ENCODE results near the gene SCGB1D4. TPM values are rescaled to one million over a fixed set of nuclear protein-coding genes. Genes with fewer than 3 reads are reported as not detected.

SCGB1D4 gene
- total and polyA plus RNA-seq, 10 of the 15 experiments (the other 5 are each of a cell fraction or from before 2014, with no cell fraction given) = not detected

DNA sequence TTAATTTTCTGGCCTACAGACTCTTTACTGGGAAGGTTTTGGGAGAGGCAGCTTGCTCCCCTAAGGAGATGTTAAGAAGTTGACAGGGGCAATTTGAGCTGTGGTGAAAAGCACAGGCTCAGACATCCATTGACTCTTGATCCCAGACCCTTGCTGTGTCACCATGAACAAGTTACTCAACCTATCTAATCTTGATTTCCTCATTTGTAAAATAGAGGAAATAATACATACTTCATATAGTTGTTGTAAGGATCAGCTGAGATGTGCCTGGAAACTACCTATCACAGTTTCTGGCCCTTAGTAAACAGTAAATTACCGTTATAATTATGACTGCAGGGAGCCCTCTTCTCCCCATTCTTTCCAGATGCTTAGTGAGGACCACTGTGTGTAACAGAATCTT, 16.6 kb upstream of the SCGB1D4 start (continued):
- TF ChIP-seq, protein P1, sequence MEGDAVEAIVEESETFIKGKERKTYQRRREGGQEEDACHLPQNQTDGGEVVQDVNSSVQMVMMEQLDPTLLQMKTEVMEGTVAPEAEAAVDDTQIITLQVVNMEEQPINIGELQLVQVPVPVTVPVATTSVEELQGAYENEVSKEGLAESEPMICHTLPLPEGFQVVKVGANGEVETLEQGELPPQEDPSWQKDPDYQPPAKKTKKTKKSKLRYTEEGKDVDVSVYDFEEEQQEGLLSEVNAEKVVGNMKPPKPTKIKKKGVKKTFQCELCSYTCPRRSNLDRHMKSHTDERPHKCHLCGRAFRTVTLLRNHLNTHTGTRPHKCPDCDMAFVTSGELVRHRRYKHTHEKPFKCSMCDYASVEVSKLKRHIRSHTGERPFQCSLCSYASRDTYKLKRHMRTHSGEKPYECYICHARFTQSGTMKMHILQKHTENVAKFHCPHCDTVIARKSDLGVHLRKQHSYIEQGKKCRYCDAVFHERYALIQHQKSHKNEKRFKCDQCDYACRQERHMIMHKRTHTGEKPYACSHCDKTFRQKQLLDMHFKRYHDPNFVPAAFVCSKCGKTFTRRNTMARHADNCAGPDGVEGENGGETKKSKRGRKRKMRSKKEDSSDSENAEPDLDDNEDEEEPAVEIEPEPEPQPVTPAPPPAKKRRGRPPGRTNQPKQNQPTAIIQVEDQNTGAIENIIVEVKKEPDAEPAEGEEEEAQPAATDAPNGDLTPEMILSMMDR (IDR thresholded peaks at IDR 0.05 in 2 of 3, conservative IDR thresholded peaks at IDR 0.05 in 1 of 3; ENCODE audit: control insufficient read depth in 2 of 3, extremely low read depth in 1 of 3, insufficient read depth in 1 of 3, low read depth in 3 of 3, low read length in 3 of 3) = no peak
- TF ChIP-seq ZNF217 (IDR thresholded peaks at IDR 0.05) = no peak
- TF ChIP-seq, protein P2, sequence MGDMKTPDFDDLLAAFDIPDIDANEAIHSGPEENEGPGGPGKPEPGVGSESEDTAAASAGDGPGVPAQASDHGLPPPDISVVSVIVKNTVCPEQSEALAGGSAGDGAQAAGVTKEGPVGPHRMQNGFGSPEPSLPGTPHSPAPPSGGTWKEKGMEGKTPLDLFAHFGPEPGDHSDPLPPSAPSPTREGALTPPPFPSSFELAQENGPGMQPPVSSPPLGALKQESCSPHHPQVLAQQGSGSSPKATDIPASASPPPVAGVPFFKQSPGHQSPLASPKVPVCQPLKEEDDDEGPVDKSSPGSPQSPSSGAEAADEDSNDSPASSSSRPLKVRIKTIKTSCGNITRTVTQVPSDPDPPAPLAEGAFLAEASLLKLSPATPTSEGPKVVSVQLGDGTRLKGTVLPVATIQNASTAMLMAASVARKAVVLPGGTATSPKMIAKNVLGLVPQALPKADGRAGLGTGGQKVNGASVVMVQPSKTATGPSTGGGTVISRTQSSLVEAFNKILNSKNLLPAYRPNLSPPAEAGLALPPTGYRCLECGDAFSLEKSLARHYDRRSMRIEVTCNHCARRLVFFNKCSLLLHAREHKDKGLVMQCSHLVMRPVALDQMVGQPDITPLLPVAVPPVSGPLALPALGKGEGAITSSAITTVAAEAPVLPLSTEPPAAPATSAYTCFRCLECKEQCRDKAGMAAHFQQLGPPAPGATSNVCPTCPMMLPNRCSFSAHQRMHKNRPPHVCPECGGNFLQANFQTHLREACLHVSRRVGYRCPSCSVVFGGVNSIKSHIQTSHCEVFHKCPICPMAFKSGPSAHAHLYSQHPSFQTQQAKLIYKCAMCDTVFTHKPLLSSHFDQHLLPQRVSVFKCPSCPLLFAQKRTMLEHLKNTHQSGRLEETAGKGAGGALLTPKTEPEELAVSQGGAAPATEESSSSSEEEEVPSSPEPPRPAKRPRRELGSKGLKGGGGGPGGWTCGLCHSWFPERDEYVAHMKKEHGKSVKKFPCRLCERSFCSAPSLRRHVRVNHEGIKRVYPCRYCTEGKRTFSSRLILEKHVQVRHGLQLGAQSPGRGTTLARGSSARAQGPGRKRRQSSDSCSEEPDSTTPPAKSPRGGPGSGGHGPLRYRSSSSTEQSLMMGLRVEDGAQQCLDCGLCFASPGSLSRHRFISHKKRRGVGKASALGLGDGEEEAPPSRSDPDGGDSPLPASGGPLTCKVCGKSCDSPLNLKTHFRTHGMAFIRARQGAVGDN (IDR thresholded peaks at IDR 0.05) = no peak
- no peak for TF ChIP-seq ZNF384 (IDR thresholded peaks at IDR 0.05; ENCODE audit: borderline replicate concordance, low read depth, low read length)

DNA sequence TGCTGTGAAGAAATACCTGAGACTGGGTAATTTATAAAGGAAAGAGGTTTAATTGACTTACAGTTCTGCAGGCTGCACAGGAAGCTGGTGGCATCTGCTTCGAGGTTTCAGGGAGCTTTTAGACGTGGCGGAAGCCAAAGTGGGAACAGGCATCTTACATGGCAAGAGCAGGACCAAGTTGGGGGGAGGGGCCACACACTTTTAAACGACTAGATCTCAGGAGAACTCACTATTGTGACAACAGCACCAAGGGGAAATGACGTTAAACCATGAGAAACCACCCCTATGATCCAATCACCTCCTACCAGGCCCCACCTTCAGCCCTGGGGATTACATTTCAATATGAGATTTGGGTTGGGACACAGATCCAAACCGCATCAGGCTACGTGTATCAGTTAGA, 11.1 kb upstream of the SCGB1D4 start:
- WGBS (ENCODE audit: insufficient coverage, insufficient replicate concordance, low lambda C conversion rate, missing lambda C conversion rate) = 40% methylated on average over 7 of the region's 7 CpGs
- ChIA-PET CTCF (interaction anchor here (1.0 to 2.9 kb wide), 9 partner anchors 10 to 162 kb away, joined by 3 to 14 read pairs (median 4); no protein-coding TSS in a partner anchor), RAD21 (ENCODE audit: unreplicated experiment) (interaction anchor here (1.8 kb wide), 1 partner anchor 68 kb away, joined by 11 read pairs; the partner anchor contains the start of gene SCGB1D2), SMC1A (ENCODE audit: uncharacterized antibody, unreplicated experiment) (interaction anchor here (1.2 kb wide), 1 partner anchor 140 kb away, joined by 3 read pairs; no protein-coding TSS in a partner anchor), POLR2A (no interaction called here)
- no peak overlapping the region for H3K27ac ChIP-seq (ENCODE audit: control insufficient read depth, insufficient read depth)
- no TSS peak for BruUV-seq (replicated peaks)
- no peak overlapping the region for H3K9ac ChIP-seq (ENCODE audit: control insufficient read depth, insufficient read depth, low read length)
- H3K27me3 ChIP-seq (replicated peaks in 1 of 2; ENCODE audit: control insufficient read depth in 2 of 2, insufficient read depth in 2 of 2, low read length in 1 of 2) = peaks cover 0 to 2% of the 10 kb centered on the region in 2 experiments; a peak in 3 of 4 replicates
- FAIRE-seq (no peak), ATAC-seq (no peak), DNase-seq (ENCODE audit: low read depth, low spot score) (no peak)
- no peak overlapping the region for H2AFZ ChIP-seq (ENCODE audit: control insufficient read depth, low read depth, low read length)
- H3K4me2 ChIP-seq (ENCODE audit: control insufficient read depth, insufficient read depth) = no peak overlapping the region
- no peak overlapping the region for H3K4me3 ChIP-seq
- no peaks in the 10 kb centered on the region for H3K4me1 ChIP-seq (ENCODE audit: control insufficient read depth, insufficient read depth, low read length)
- no peaks in the 10 kb centered on the region for H3K79me2 ChIP-seq (ENCODE audit: control insufficient read depth, insufficient read depth, low read length)
- no peaks in the 10 kb centered on the region for H3K9me3 ChIP-seq (replicated peaks; ENCODE audit: control insufficient read depth, insufficient read depth, low read length)
- no peaks in the 10 kb centered on the region for H3K36me3 ChIP-seq (ENCODE audit: control insufficient read depth in 2 of 2, insufficient read depth in 2 of 2, low read length in 1 of 2)
- intact Hi-C loops (cut with micrococcal nuclease; ENCODE audit: unreplicated experiment) (loop anchor here (2.0 to 5.0 kb wide), 2 partner anchors 78 to 91 kb away; no protein-coding TSS in a partner anchor), in situ Hi-C loops (cut with MboI) (loop anchor here (5.0 kb wide), 2 partner anchors 93 to 138 kb away; no protein-coding TSS in a partner anchor)
- H4K20me1 ChIP-seq (ENCODE audit: control insufficient read depth, insufficient read depth) = no peaks in the 10 kb centered on the region
- TF ChIP-seq STAT1 (conservative IDR thresholded peaks at IDR 0.05) = no peak
- TF ChIP-seq BMI1 (IDR thresholded peaks at IDR 0.05; ENCODE audit: borderline replicate concordance) = no peak
- no peak for TF ChIP-seq RFX5 (IDR thresholded peaks at IDR 0.05; ENCODE audit: low read depth, low read length)
- TF ChIP-seq, protein P3, sequence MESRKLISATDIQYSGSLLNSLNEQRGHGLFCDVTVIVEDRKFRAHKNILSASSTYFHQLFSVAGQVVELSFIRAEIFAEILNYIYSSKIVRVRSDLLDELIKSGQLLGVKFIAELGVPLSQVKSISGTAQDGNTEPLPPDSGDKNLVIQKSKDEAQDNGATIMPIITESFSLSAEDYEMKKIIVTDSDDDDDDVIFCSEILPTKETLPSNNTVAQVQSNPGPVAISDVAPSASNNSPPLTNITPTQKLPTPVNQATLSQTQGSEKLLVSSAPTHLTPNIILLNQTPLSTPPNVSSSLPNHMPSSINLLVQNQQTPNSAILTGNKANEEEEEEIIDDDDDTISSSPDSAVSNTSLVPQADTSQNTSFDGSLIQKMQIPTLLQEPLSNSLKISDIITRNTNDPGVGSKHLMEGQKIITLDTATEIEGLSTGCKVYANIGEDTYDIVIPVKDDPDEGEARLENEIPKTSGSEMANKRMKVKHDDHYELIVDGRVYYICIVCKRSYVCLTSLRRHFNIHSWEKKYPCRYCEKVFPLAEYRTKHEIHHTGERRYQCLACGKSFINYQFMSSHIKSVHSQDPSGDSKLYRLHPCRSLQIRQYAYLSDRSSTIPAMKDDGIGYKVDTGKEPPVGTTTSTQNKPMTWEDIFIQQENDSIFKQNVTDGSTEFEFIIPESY (IDR thresholded peaks at IDR 0.05) = no peak
- TF ChIP-seq EZH2 (IDR thresholded peaks at IDR 0.05; ENCODE audit: borderline replicate concordance, control insufficient read depth, low read depth, low read length) = no peak
- no peak for TF ChIP-seq PML (IDR thresholded peaks at IDR 0.05; ENCODE audit: low read length)
- no peak for TF ChIP-seq JUND (IDR thresholded peaks at IDR 0.05; ENCODE audit: low read depth, low read length)
- no peak for TF ChIP-seq FOXK2 (IDR thresholded peaks at IDR 0.05)
- no peak for TF ChIP-seq ZZZ3 (IDR thresholded peaks at IDR 0.05; ENCODE audit: control insufficient read depth, insufficient read length, low read depth)
- no peak for TF ChIP-seq SMARCA5 (IDR thresholded peaks at IDR 0.05)
- no peak for TF ChIP-seq RAD21 (IDR thresholded peaks at IDR 0.05; ENCODE audit: insufficient read depth, low read depth, low read length)
- no peak for TF ChIP-seq PAX8 (IDR thresholded peaks at IDR 0.05)

Measured in GM12878 (cell line).